BLaER1 (cell line): ENCODE measurements around the gene TUT7.
"Not testable (repeated sequence)": the region's sequence is repeated elsewhere in the genome, so short reads cannot be mapped to it uniquely, and the experiment has no call there.

Experiments used
- H3K27ac ChIP-seq: shearing (Covaris generic); formaldehyde crosslinking; 2 replicates; pipeline ENCODE4 v1.8.1; 2022
- H3K27me3 ChIP-seq: shearing (Covaris generic); formaldehyde crosslinking; 2 replicates; pipeline ENCODE4 v1.8.1; 2022
- H3K36me3 ChIP-seq: shearing (Covaris generic); formaldehyde crosslinking; 2 replicates; pipeline ENCODE4 v1.8.1; 2022
- H3K4me1 ChIP-seq: shearing (Covaris generic); formaldehyde crosslinking; 2 replicates; pipeline ENCODE4 v1.8.1; 2022
- H3K4me2 ChIP-seq: shearing (Covaris generic); formaldehyde crosslinking; 2 replicates; pipeline ENCODE4 v1.8.1; 2022
- H3K4me3 ChIP-seq: shearing (Covaris generic); formaldehyde crosslinking; 2 replicates; pipeline ENCODE4 v1.8.1; 2022
- H3K9ac ChIP-seq: shearing (Covaris generic); formaldehyde crosslinking; 2 replicates; pipeline ENCODE4 v1.8.1; 2022
- H3K9me3 ChIP-seq: shearing (Covaris generic); formaldehyde crosslinking; 2 replicates; pipeline ENCODE4 v1.8.1; 2022
- H4K20me1 ChIP-seq: shearing (Covaris generic); formaldehyde crosslinking; 2 replicates; pipeline ENCODE4 v1.8.1; 2022
- Cebpa-rat ChIP-seq: shearing (Covaris generic); IDR thresholded peaks from 2 replicates; pipeline ENCODE4 v1.8.1; 2022

Gene TUT7

GRCh38 chr9:86330186-86330585 is 24.0 kb downstream of the TUT7 start:
- no peaks in the 10 kb centered on the region for H3K4me1 ChIP-seq
- no peak overlapping the region for H3K27ac ChIP-seq
- no peak overlapping the region for H3K4me3 ChIP-seq
- no peaks in the 10 kb centered on the region for H3K9me3 ChIP-seq
- TF ChIP-seq Cebpa-rat = no peak
- no peak overlapping the region for H3K4me2 ChIP-seq
- no peaks in the 10 kb centered on the region for H3K27me3 ChIP-seq
- H3K36me3 ChIP-seq = peaks cover 63% of the 10 kb centered on the region
- no peak overlapping the region for H3K9ac ChIP-seq
- H4K20me1 ChIP-seq = no peaks in the 10 kb centered on the region

- peaks cover 63% of the 10 kb centered on the region for H3K36me3 ChIP-seq
Measured at GRCh38 chr9:86329649-86330048, 24.6 kb downstream of the TUT7 start.

GRCh38 chr9:86328156-86328555 is 26.1 kb downstream of the TUT7 start:
- Histone ChIP-seq H3K4me2 (no peak overlapping the region), H3K36me3 (peaks cover 66% of the 10 kb centered on the region), H3K4me3 (no peak overlapping the region), H3K4me1 (no peaks in the 10 kb centered on the region), H4K20me1 (no peaks in the 10 kb centered on the region), H3K27me3 (no peaks in the 10 kb centered on the region), H3K27ac (no peak overlapping the region), H3K9ac (no peak overlapping the region), H3K9me3 (no peaks in the 10 kb centered on the region)
- TF ChIP-seq Cebpa-rat = no peak

More at GRCh38 chr9:86329649-86330048, 24.6 kb downstream of the TUT7 start:
- TF ChIP-seq Cebpa-rat = no peak
- no peak overlapping the region for H3K27ac ChIP-seq
- H3K9ac ChIP-seq = no peak overlapping the region
- H4K20me1 ChIP-seq = no peaks in the 10 kb centered on the region
- no peaks in the 10 kb centered on the region for H3K4me1 ChIP-seq
- H3K27me3 ChIP-seq = no peaks in the 10 kb centered on the region
- no peak overlapping the region for H3K4me2 ChIP-seq
- no peak overlapping the region for H3K4me3 ChIP-seq
- H3K9me3 ChIP-seq = no peaks in the 10 kb centered on the region

GRCh38 chr9:86326536-86326935 is 27.7 kb downstream of the TUT7 start:
- no peak overlapping the region for H3K4me3 ChIP-seq
- no peak overlapping the region for H3K9ac ChIP-seq
- H3K36me3 ChIP-seq = peaks cover 72% of the 10 kb centered on the region
- no peaks in the 10 kb centered on the region for H3K9me3 ChIP-seq
- no peak for TF ChIP-seq Cebpa-rat
- H4K20me1 ChIP-seq = no peaks in the 10 kb centered on the region
- no peak overlapping the region for H3K27ac ChIP-seq
- no peaks in the 10 kb centered on the region for H3K27me3 ChIP-seq
- no peak overlapping the region for H3K4me2 ChIP-seq
- no peaks in the 10 kb centered on the region for H3K4me1 ChIP-seq

GRCh38 chr9:86324901-86325300 is 29.3 kb downstream of the TUT7 start:
- Histone ChIP-seq H3K36me3 (peaks cover 87% of the 10 kb centered on the region), H3K9me3 (no peaks in the 10 kb centered on the region), H3K9ac (no peak overlapping the region), H3K27me3 (no peaks in the 10 kb centered on the region), H3K4me3 (no peak overlapping the region), H3K4me2 (no peak overlapping the region), H3K4me1 (no peaks in the 10 kb centered on the region), H3K27ac (no peak overlapping the region), H4K20me1 (no peaks in the 10 kb centered on the region)
- no peak for TF ChIP-seq Cebpa-rat

GRCh38 chr9:86324308-86324707 is 29.9 kb downstream of the TUT7 start:
- TF ChIP-seq Cebpa-rat = no peak
- Histone ChIP-seq H3K9ac (no peak overlapping the region), H3K27me3 (no peaks in the 10 kb centered on the region), H3K27ac (no peak overlapping the region), H3K36me3 (peaks cover 89% of the 10 kb centered on the region), H4K20me1 (no peaks in the 10 kb centered on the region), H3K4me1 (no peaks in the 10 kb centered on the region), H3K4me3 (no peak overlapping the region), H3K4me2 (no peak overlapping the region), H3K9me3 (no peaks in the 10 kb centered on the region)

- H4K20me1 ChIP-seq = no peaks in the 10 kb centered on the region
- H3K4me1 ChIP-seq = no peaks in the 10 kb centered on the region
- TF ChIP-seq Cebpa-rat = no peak
- peaks cover 99% of the 10 kb centered on the region for H3K36me3 ChIP-seq
- no peak overlapping the region for H3K9ac ChIP-seq
- no peaks in the 10 kb centered on the region for H3K27me3 ChIP-seq
- H3K27ac ChIP-seq = no peak overlapping the region
- no peak overlapping the region for H3K4me3 ChIP-seq
- no peaks in the 10 kb centered on the region for H3K9me3 ChIP-seq
- H3K4me2 ChIP-seq = no peak overlapping the region
Measured at GRCh38 chr9:86322973-86323644, 31.1 kb downstream of the TUT7 start.

GRCh38 chr9:86321373-86321772 is 32.8 kb downstream of the TUT7 start:
- Histone ChIP-seq H3K9ac (no peak overlapping the region), H3K4me2 (no peak overlapping the region)
- no peak for TF ChIP-seq Cebpa-rat

GRCh38 chr9:86318187-86318586 is 36.0 kb downstream of the TUT7 start:
- Histone ChIP-seq H4K20me1 (no peaks in the 10 kb centered on the region), H3K4me1 (no peaks in the 10 kb centered on the region), H3K9me3 (peaks cover 5% of the 10 kb centered on the region; the same call in 1 of the 2 replicates), H3K36me3 (peaks cover 98% of the 10 kb centered on the region), H3K4me3 (no peak overlapping the region), H3K27me3 (no peaks in the 10 kb centered on the region), H3K9ac (no peak overlapping the region), H3K27ac (no peak overlapping the region), H3K4me2 (no peak overlapping the region)
- TF ChIP-seq Cebpa-rat = no peak

More at GRCh38 chr9:86321373-86321772, 32.8 kb downstream of the TUT7 start:
- Histone ChIP-seq H3K9me3 (no peaks in the 10 kb centered on the region), H3K27me3 (no peaks in the 10 kb centered on the region), H3K4me3 (no peak overlapping the region), H3K36me3 (peaks cover 98% of the 10 kb centered on the region), H3K4me1 (no peaks in the 10 kb centered on the region), H3K27ac (no peak overlapping the region), H4K20me1 (no peaks in the 10 kb centered on the region)

- peaks cover 22% of the 10 kb centered on the region; the same call in 1 of the 2 replicates for H3K9me3 ChIP-seq
- H3K36me3 ChIP-seq = peaks cover 95% of the 10 kb centered on the region
- H3K9ac ChIP-seq = no peak overlapping the region
- H3K27me3 ChIP-seq = no peaks in the 10 kb centered on the region
- TF ChIP-seq Cebpa-rat = no peak
- no peak overlapping the region for H3K4me2 ChIP-seq
- no peaks in the 10 kb centered on the region for H3K4me1 ChIP-seq
- no peaks in the 10 kb centered on the region for H4K20me1 ChIP-seq
- no peak overlapping the region for H3K27ac ChIP-seq
- no peak overlapping the region for H3K4me3 ChIP-seq
Measured at GRCh38 chr9:86315078-86315477, 39.1 kb downstream of the TUT7 start.

GRCh38 chr9:86312959-86313358 is 41.3 kb downstream of the TUT7 start:
- not testable (repeated sequence) for H3K4me1 ChIP-seq, H3K27me3 ChIP-seq, H3K9ac ChIP-seq, H3K4me3 ChIP-seq, H4K20me1 ChIP-seq, H3K27ac ChIP-seq, H3K4me2 ChIP-seq
- peaks cover 22% of the 10 kb centered on the region; the same call in 1 of the 2 replicates for H3K9me3 ChIP-seq
- peaks cover 93% of the 10 kb centered on the region for H3K36me3 ChIP-seq
